K562 (cell line): ENCODE results near the gene MCFD2. TPM values are rescaled to one million over a fixed set of nuclear protein-coding genes. Genes with fewer than 3 reads are reported as not detected.

Source experiments
- BRCA1 ChIP-seq, 2 experiments: fragments of 450-650 bp in 1 of 2; sonication (generic) in 1 of 2; formaldehyde crosslinking in 1 of 2; IDR thresholded peaks; 2 replicates each; pipeline versions ENCODE4 v1.5.0 to v1.6.1; 2017 to 2020; ENCODE audit warnings: mild to moderate bottlenecking in 1 of 2, missing genetic modification reagents in 1 of 2
- CBFA2T3 ChIP-seq: fragments of 450-650 bp; IDR thresholded peaks from 2 replicates; pipeline ENCODE4 v1.6.1; 2017
- DIDO1 ChIP-seq: fragments of 450-650 bp; IDR thresholded peaks from 2 replicates; pipeline ENCODE4 v1.6.1; 2016; ENCODE audit warnings: low read depth, missing biosample characterization, missing genetic modification characterization
- DMBX1 ChIP-seq: fragments of 250-450 bp; sonication (Bioruptor Pico); IDR thresholded peaks from 2 replicates; pipeline ENCODE4 v1.8.0; 2022; ENCODE audit warnings: inconsistent platforms, mild to moderate bottlenecking, moderate library complexity, borderline replicate concordance
- E2F5 ChIP-seq: sonication (generic); formaldehyde crosslinking; IDR thresholded peaks from 2 replicates; pipeline ENCODE4 v1.8.0; 2022; ENCODE audit warnings: mild to moderate bottlenecking, missing genetic modification reagents
- FOXJ3 ChIP-seq: sonication (generic); formaldehyde crosslinking; IDR thresholded peaks from 2 replicates; pipeline ENCODE4 v1.4.0; 2020; ENCODE audit warnings: mild to moderate bottlenecking, missing genetic modification reagents
- HDAC2 ChIP-seq: fragments of 450-650 bp; IDR thresholded peaks from 2 replicates; pipeline ENCODE4 v1.6.1; 2016; ENCODE audit warnings: mild to moderate bottlenecking
- KLF13 ChIP-seq: fragments of 450-650 bp; IDR thresholded peaks from 2 replicates; pipeline ENCODE4 v1.6.1; 2016; ENCODE audit warnings: missing genetic modification characterization, low read depth, mild to moderate bottlenecking, missing compliant biosample characterization, moderate library complexity, borderline replicate concordance
- MYBL2 ChIP-seq, 2 experiments: fragments of 450-650 bp in 1 of 2; sonication (generic) in 1 of 2; formaldehyde crosslinking in 1 of 2; IDR thresholded peaks; 2 replicates each; pipeline versions ENCODE4 v1.6.1 to v1.8.1; 2017 to 2022; ENCODE audit warnings: borderline replicate concordance in 1 of 2, inconsistent platforms in 1 of 2, low read depth in 1 of 2, mild to moderate bottlenecking in 1 of 2, missing genetic modification reagents in 1 of 2, moderate library complexity in 1 of 2
- NFE2L1 ChIP-seq: fragments of 450-650 bp; IDR thresholded peaks from 2 replicates; pipeline ENCODE4 v1.6.1; 2016; ENCODE audit warnings: missing genetic modification characterization, low read depth, mild to moderate bottlenecking, missing compliant biosample characterization, moderate library complexity, borderline replicate concordance
- NFIC ChIP-seq: fragments of 450-650 bp; IDR thresholded peaks from 2 replicates; pipeline ENCODE4 v1.6.1; 2017; ENCODE audit warnings: mild to moderate bottlenecking, inconsistent platforms
- NFXL1 ChIP-seq: fragments of 450-650 bp; formaldehyde crosslinking; IDR thresholded peaks from 2 replicates; pipeline ENCODE4 v1.4.0; 2021; ENCODE audit warnings: mild to moderate bottlenecking
- PKNOX1 ChIP-seq: fragments of 450-650 bp; IDR thresholded peaks from 2 replicates; pipeline ENCODE4 v1.6.1; 2016
- RAD21 ChIP-seq, 2 experiments: fragments of 250-450 bp in 1 of 2; fragments of 450-650 bp in 1 of 2; sonication (Bioruptor Pico) in 1 of 2; formaldehyde crosslinking in 1 of 2; IDR thresholded peaks in 1 of 2; conservative IDR thresholded peaks in 1 of 2; 2 replicates each; pipeline versions ENCODE4 v1.4.0 to v1.8.0; 2020 to 2022; ENCODE audit warnings: mild to moderate bottlenecking in 2 of 2, moderate library complexity in 1 of 2
- RBM15 ChIP-seq: fragments of 200-400 bp; formaldehyde crosslinking; IDR thresholded peaks from 2 replicates; pipeline ENCODE4 v1.6.1; 2018; ENCODE audit warnings: mild to moderate bottlenecking, low read length, moderate library complexity; ENCODE audit not compliant: insufficient read depth
- RFX7 ChIP-seq: fragments of 250-450 bp; sonication (Bioruptor Pico); IDR thresholded peaks from 2 replicates; pipeline ENCODE4 v1.5.1; 2021; ENCODE audit warnings: mild to moderate bottlenecking
- SAFB2 ChIP-seq: fragments of 200-400 bp; formaldehyde crosslinking; IDR thresholded peaks from 2 replicates; pipeline ENCODE4 v1.6.1; 2018; ENCODE audit warnings: borderline replicate concordance, low read length, low read depth, moderate library complexity; ENCODE audit not compliant: severe bottlenecking
- SREBF2 ChIP-seq: sonication (generic); formaldehyde crosslinking; IDR thresholded peaks from 2 replicates; pipeline ENCODE4 v1.4.0; 2020; ENCODE audit warnings: mild to moderate bottlenecking, missing genetic modification reagents
- STAT5B ChIP-seq: fragments of 250-450 bp; sonication (Bioruptor Pico); IDR thresholded peaks from 2 replicates; pipeline ENCODE4 v1.8.0; 2021; ENCODE audit warnings: mild to moderate bottlenecking, inconsistent platforms
- TCF15 ChIP-seq: fragments of 250-450 bp; sonication (Bioruptor Pico); IDR thresholded peaks from 2 replicates; pipeline ENCODE4 v1.8.0; 2022; ENCODE audit warnings: moderate library complexity, mild to moderate bottlenecking, inconsistent platforms
- ZNF253 ChIP-seq: fragments of 250-450 bp; sonication (Bioruptor Pico); conservative IDR thresholded peaks from 2 replicates; pipeline ENCODE4 v1.6.1; 2021; ENCODE audit warnings: mild to moderate bottlenecking
- ZNF277 ChIP-seq: fragments of 250-450 bp; sonication (Bioruptor Pico); IDR thresholded peaks from 2 replicates; pipeline ENCODE4 v1.8.0; 2022; ENCODE audit warnings: inconsistent platforms, mild to moderate bottlenecking, moderate library complexity, borderline replicate concordance
- ZNF347 ChIP-seq: fragments of 450-650 bp; formaldehyde crosslinking; IDR thresholded peaks from 2 replicates; pipeline ENCODE4 v1.4.0; 2020; ENCODE audit warnings: low read depth, mild to moderate bottlenecking, moderate library complexity
- ZNF589 ChIP-seq: fragments of 200-800 bp; sonication (Bioruptor generic); IDR thresholded peaks from 2 replicates; pipeline ENCODE4 v1.6.1; 2016; ENCODE audit warnings: low read depth, missing genetic modification characterization, missing compliant biosample characterization
- polyA plus RNA-seq, 8 experiments: library from polyadenylated mRNA; depleted of rRNA in 4 of 8; stranded (reverse) in 5 of 8; unstranded in 3 of 8; fragments of >200 nt; fragmentation: Nextera tagmentation in 2 of 8; fragmentation: Illumina TruSeq in 1 of 8; extraction: Ambion mirVana in 2 of 8; extraction: Trizol in 1 of 8; gene quantifications; 2 replicates each; pipeline versions ENCODE4 v1.2.1 to v1.2.3, GENCODE V29; 2011 to 2014; ENCODE audit warnings: inconsistent platforms in 1 of 8, missing spikeins in 1 of 8
- total RNA-seq, 7 experiments: library from RNA; depleted of rRNA in 6 of 7; stranded (reverse); fragments of >200 nt in 6 of 7; fragmentation: Illumina TruSeq in 2 of 7; extraction: Trizol in 2 of 7; gene quantifications; 2 replicates each; pipeline versions ENCODE4 v1.2.1 to v1.2.3, GENCODE V29; 2011 to 2021; ENCODE audit warnings: low replicate concordance in 1 of 7

MCFD2 gene
- total and polyA plus RNA-seq, 9 of the 15 experiments (the other 6 are each of a cell fraction or from before 2014, with no cell fraction given) = 78.6 to 237 (median 123) TPM

- TF ChIP-seq TCF15 (CRISPR knock-in tag) (no peak), E2F5 (CRISPR knock-in tag) (no peak), PKNOX1 (peak; percentile 60), DMBX1 (CRISPR knock-in tag) (no peak), SAFB2 (no peak), RBM15 (no peak), STAT5B (no peak), FOXJ3 (CRISPR knock-in tag) (no peak), KLF13 (no peak), NFIC (peak; percentile 21; the same call in 1 of the 2 replicates), ZNF253 (CRISPR knock-in tag) (no peak), SREBF2 (no peak), ZNF589 (CRISPR knock-in tag) (0 out of 2 replicates have a peak, but pooled peaks have one; percentile 50), HDAC2 (peak; percentile 73; the same call in 1 of the 2 replicates), ZNF277 (CRISPR knock-in tag) (no peak), BRCA1 (IDR thresholded peaks at IDR 0.05) (no peak), BRCA1 (CRISPR knock-in tag; IDR thresholded peaks at IDR 0.05) (no peak), NFXL1 (CRISPR knock-in tag) (no peak), MYBL2 (IDR thresholded peaks at IDR 0.05; ENCODE audit: low read depth) (no peak), MYBL2 (CRISPR knock-in tag; IDR thresholded peaks at IDR 0.05; ENCODE audit: borderline replicate concordance) (no peak), RAD21 (CRISPR knock-in tag; conservative IDR thresholded peaks at IDR 0.05 in 1 of 2, IDR thresholded peaks at IDR 0.05 in 1 of 2) (peak; percentile 24 to 53), RFX7 (CRISPR knock-in tag) (no peak), DIDO1 (tag) (no peak), ZNF347 (CRISPR knock-in tag) (no peak), NFE2L1 (tag) (no peak), CBFA2T3 (no peak)
Measured at GRCh38 chr2:46913471-46914381, 1.9 kb downstream of the MCFD2 start (continued).
